Measurements from ENCODE around the gene HOXA7. TPM values are rescaled to one million over a fixed set of nuclear protein-coding genes. Genes with fewer than 3 reads are reported as not detected.

Gene HOXA7
- total RNA-seq, 1 experiment from 2014 or later, result 2.9 TPM

DNA sequence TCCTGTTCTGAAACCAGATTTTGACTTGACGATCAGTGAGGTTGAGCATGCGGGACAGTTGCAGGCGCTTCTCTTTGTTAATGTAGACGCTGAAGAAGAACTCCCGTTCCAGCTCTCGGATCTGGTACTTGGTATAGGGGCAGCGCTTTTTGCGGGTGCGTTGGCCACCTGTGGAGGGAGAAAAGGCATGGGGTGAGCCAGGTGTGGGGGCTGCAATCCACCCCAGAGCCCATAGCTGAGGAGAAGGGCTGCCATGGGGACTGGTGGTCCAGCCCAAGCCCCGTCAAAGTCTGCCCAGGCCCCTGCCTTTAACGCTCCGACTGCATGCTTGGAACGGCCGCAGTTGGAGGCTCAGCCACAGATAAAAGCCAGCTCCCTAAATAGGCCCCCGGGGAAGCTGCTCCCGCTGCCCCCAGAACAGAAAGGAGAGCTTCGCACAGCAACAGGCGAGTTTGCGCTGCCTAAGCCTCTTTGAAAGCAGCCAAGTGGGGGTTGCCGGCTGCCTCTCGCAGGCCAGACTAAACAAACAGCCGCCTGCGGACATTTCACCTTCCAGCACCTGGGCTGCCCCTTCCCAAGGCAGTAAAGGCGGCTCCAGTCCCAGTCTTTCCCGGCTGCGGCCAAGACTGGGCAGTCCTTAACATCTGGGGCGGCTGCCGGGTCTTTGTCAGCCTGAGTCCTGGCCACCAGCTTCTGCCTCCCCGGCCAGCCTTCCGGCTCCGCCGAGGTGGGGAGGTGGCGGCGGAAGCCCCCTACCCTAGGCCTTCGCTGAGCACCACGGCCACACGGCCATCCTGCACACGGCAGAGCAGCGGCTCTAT lies 26.6 kb upstream of the HOXA7 start:
- no peaks in the 10 kb centered on the region for H3K27me3 ChIP-seq (replicated peaks)
- DNase-seq (ENCODE audit: low read depth in 1 of 2, low spot score in 2 of 2), result peak; percentile 50 to 78

GRCh38 chr7:27182285-27182841 lies 25.9 kb upstream of the HOXA7 start:
- H3K27me3 ChIP-seq (replicated peaks), result no peaks in the 10 kb centered on the region
- H3K9me3 ChIP-seq (replicated peaks), result no peaks in the 10 kb centered on the region
- H3K27ac ChIP-seq, result no peak overlapping the region
- H3K4me1 ChIP-seq (replicated peaks), result peaks cover 69% of the 10 kb centered on the region
- DNase-seq (ENCODE audit: low read depth in 1 of 2, low spot score in 2 of 2), result peak in 1 of 2 experiments; percentile 43
- H3K36me3 ChIP-seq, result peaks cover 12% of the 10 kb centered on the region
- no peak overlapping the region for H3K4me3 ChIP-seq

More for the DNA sequence above, 26.6 kb upstream of the HOXA7 start:
- peaks cover 12% of the 10 kb centered on the region for H3K36me3 ChIP-seq
- no peaks in the 10 kb centered on the region for H3K9me3 ChIP-seq (replicated peaks)
- peaks cover 72% of the 10 kb centered on the region for H3K4me1 ChIP-seq (replicated peaks)
- H3K4me3 ChIP-seq, result peak overlapping the region; percentile 65
- peak overlapping the region; percentile 85 for H3K27ac ChIP-seq

DNA sequence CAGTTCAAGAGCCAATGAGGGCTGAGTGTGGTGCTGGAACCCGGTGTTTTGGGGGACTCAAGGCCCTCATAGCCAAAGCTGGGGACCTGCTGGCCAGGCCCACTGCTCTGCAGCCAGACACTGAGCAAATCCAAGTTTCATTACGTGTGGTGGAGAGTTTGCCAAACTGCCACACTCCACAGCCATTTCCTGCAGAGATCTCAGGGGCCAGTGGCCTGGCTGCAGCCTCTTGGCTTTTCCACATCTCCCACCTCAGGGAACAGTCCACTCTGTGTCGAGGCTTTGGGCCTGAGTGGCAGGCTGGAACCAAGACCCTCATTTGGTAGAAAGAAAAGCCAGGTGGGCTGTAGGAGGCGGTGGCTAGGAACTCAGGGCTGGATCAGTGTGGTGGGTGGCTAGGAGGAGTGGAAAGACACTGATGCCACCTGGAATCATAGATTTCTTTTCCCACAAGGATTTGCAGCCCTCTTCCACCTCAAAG lies 25.4 kb upstream of the HOXA7 start:
- Histone ChIP-seq H3K36me3 (peaks cover 15% of the 10 kb centered on the region), H3K4me1 (replicated peaks) (peaks cover 69% of the 10 kb centered on the region), H3K9me3 (replicated peaks) (no peaks in the 10 kb centered on the region), H3K4me3 (no peak overlapping the region), H3K27ac (no peak overlapping the region), H3K27me3 (replicated peaks) (no peaks in the 10 kb centered on the region)
- DNase-seq (ENCODE audit: low read depth in 1 of 2, low spot score in 2 of 2), result peak in 1 of 2 experiments; percentile 30

- peak overlapping the region; percentile 93 for H3K27ac ChIP-seq
- peaks cover 20% of the 10 kb centered on the region for H3K36me3 ChIP-seq
- peak overlapping the region; percentile 57 for H3K4me3 ChIP-seq
- DNase-seq (ENCODE audit: low read depth in 1 of 2, low spot score in 2 of 2), result peak in 1 of 2 experiments; percentile 71
- H3K27me3 ChIP-seq (replicated peaks), result no peaks in the 10 kb centered on the region
- H3K9me3 ChIP-seq (replicated peaks), result no peaks in the 10 kb centered on the region
- peaks cover 69% of the 10 kb centered on the region for H3K4me1 ChIP-seq (replicated peaks)
These were observed 24.3 kb upstream of the HOXA7 start for GRCh38 chr7:27180431-27181420.

DNA sequence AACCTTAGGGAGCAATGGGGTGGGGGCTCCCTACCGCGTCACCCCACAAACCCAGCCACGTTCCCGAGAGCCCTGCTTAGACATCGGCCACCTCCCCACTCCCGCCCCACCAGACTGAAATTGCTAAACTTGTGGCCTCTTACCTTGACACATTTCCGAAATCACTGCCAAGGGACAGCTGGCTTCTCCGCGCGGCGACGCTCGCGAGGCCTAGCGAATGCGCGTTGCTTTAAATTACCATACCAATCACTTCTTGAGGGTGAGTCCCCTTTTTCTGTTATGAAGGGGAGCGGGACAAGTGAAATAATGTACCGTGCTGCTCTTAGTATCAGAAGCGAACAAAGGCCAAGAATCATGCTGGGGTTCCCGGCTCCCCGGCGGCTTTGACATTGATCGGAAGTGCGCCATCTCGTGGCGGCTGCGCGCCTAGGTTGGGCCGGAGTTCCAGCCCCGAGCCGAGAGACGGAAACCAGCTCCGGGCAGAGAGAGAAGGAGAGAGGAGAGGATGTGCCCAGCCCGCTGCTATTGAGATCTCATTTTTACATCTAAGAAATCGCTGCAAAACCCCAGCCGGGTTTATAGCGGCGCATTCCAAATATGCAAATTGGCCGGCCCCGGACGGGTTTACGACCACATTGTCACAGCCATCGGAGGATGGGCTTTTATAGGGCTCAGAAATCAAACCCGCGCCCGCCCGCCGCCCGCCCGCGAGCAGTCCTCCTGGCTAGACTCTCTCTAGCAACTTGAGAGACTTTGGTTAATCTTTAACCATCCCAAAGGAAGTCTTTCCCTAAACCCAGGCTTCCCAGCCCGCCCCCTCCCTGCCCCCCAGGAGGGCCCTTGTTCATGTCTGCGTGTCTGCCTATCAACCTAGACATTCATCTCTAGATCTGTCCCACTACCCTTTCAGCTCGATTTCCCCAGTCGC lies 23.3 kb upstream of the HOXA7 start:
- H3K4me1 ChIP-seq (replicated peaks), result peaks cover 72% of the 10 kb centered on the region
- no peaks in the 10 kb centered on the region for H3K27me3 ChIP-seq (replicated peaks)
- peak overlapping the region; percentile 57 for H3K4me3 ChIP-seq
- peak; percentile 86 to 94 for DNase-seq (ENCODE audit: low read depth in 1 of 2, low spot score in 2 of 2)
- peaks cover 22% of the 10 kb centered on the region for H3K36me3 ChIP-seq
- peak overlapping the region; percentile 93 for H3K27ac ChIP-seq
- H3K9me3 ChIP-seq (replicated peaks), result no peaks in the 10 kb centered on the region

- DNase-seq (ENCODE audit: low read depth in 1 of 2, low spot score in 2 of 2), result peak in 1 of 2 experiments; percentile 80
- Histone ChIP-seq H3K36me3 (peaks cover 19% of the 10 kb centered on the region), H3K9me3 (replicated peaks) (no peaks in the 10 kb centered on the region), H3K4me1 (replicated peaks) (peaks cover 77% of the 10 kb centered on the region), H3K27me3 (replicated peaks) (no peaks in the 10 kb centered on the region), H3K4me3 (peak overlapping the region; percentile 57), H3K27ac (peak overlapping the region; percentile 93)
These were observed 22.6 kb upstream of the HOXA7 start for GRCh38 chr7:27179030-27179429.

DNA sequence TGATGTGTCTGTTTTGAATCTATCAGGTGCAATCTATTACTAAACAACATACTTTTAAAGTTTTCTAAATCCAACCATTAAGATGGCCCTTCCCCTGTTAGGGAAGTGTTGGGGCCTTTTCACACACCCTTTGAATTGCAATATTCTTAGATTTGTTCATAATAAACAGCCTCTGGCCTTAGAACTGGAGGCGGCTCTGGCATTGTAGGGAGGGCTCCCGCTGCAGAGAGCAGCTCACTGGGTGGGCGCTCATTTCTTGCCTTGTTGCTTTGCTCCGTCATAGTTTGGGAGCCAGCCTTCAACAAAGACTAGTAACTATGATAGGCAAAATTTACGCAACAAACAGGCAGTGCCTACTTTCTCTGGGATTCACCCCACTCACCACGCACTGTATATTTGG lies 21.9 kb upstream of the HOXA7 start:
- H3K4me3 ChIP-seq, result peak overlapping the region; percentile 57

GRCh38 chr7:27177795-27178320 lies 21.4 kb upstream of the HOXA7 start:
- DNase-seq (ENCODE audit: low read depth in 1 of 2, low spot score in 2 of 2), result peak in 1 of 2 experiments; percentile 81
- peak overlapping the region; percentile 57 for H3K4me3 ChIP-seq
- peak overlapping the region; percentile 93 for H3K27ac ChIP-seq
- H3K4me1 ChIP-seq (replicated peaks), result peaks cover 74% of the 10 kb centered on the region
- no peaks in the 10 kb centered on the region for H3K9me3 ChIP-seq (replicated peaks)
- peaks cover 28% of the 10 kb centered on the region for H3K36me3 ChIP-seq
- H3K27me3 ChIP-seq (replicated peaks), result no peaks in the 10 kb centered on the region

More for the DNA sequence above, 21.9 kb upstream of the HOXA7 start:
- no peaks in the 10 kb centered on the region for H3K9me3 ChIP-seq (replicated peaks)
- peak in 1 of 2 experiments; percentile 79 for DNase-seq (ENCODE audit: low read depth in 1 of 2, low spot score in 2 of 2)
- no peaks in the 10 kb centered on the region for H3K27me3 ChIP-seq (replicated peaks)
- peaks cover 25% of the 10 kb centered on the region for H3K36me3 ChIP-seq
- peak overlapping the region; percentile 93 for H3K27ac ChIP-seq
- H3K4me1 ChIP-seq (replicated peaks), result peaks cover 78% of the 10 kb centered on the region

- peak in 1 of 2 experiments; percentile 88 for DNase-seq (ENCODE audit: low read depth in 1 of 2, low spot score in 2 of 2)
- Histone ChIP-seq H3K36me3 (peaks cover 26% of the 10 kb centered on the region), H3K4me1 (replicated peaks) (peaks cover 73% of the 10 kb centered on the region), H3K27me3 (replicated peaks) (no peaks in the 10 kb centered on the region), H3K9me3 (replicated peaks) (no peaks in the 10 kb centered on the region), H3K27ac (peak overlapping the region; percentile 93), H3K4me3 (peak overlapping the region; percentile 57)
These were observed 20.7 kb upstream of the HOXA7 start for GRCh38 chr7:27176962-27177794.

DNA sequence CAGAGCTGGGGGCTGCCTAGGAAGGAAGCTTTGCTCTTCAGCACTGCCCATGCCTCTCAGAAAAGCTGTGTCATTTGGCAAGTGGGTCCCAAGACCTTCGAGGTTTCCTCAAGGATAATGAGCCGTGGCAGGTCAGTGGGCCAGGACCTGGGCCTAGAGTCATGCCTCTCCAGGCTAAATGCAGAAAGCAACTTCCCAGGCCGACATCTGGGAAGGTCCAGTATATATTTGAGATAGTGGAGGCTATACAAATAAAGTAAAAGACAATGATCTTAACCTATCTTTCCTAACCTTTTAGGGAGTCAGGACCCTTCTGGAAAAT lies 20.0 kb upstream of the HOXA7 start:
- H3K4me1 ChIP-seq (replicated peaks), result peaks cover 68% of the 10 kb centered on the region
- peak overlapping the region; percentile 93 for H3K27ac ChIP-seq
- DNase-seq (ENCODE audit: low read depth in 1 of 2, low spot score in 2 of 2), result peak in 1 of 2 experiments; percentile 80
- H3K4me3 ChIP-seq, result peak overlapping the region; percentile 57
- H3K9me3 ChIP-seq (replicated peaks), result no peaks in the 10 kb centered on the region
- H3K27me3 ChIP-seq (replicated peaks), result no peaks in the 10 kb centered on the region
- H3K36me3 ChIP-seq, result peaks cover 26% of the 10 kb centered on the region

GRCh38 chr7:27175626-27176523 lies 19.4 kb upstream of the HOXA7 start:
- no peaks in the 10 kb centered on the region for H3K27me3 ChIP-seq (replicated peaks)
- peak; percentile 66 to 83 for DNase-seq (ENCODE audit: low read depth in 1 of 2, low spot score in 2 of 2)
- no peaks in the 10 kb centered on the region for H3K9me3 ChIP-seq (replicated peaks)
- peak overlapping the region; percentile 93 for H3K27ac ChIP-seq
- H3K36me3 ChIP-seq, result peaks cover 30% of the 10 kb centered on the region
- H3K4me1 ChIP-seq (replicated peaks), result peaks cover 68% of the 10 kb centered on the region
- H3K4me3 ChIP-seq, result peak overlapping the region; percentile 57

Measured in SJSA1 (cell line).